H9 (cell line): ENCODE measurements around the gene GRB10. TPM values are rescaled to one million over a fixed set of nuclear protein-coding genes. Genes with fewer than 3 reads are reported as not detected.

Source experiments
- DNase-seq: peaks from one replicate; pipeline ENCODE4 v3.0.0-alpha.2; 2017
- H2AFZ ChIP-seq: one replicate; pipeline ENCODE4 v1.6.1; 2013; ENCODE audit warnings: mild to moderate bottlenecking, low read length, control low read depth, moderate library complexity
- H2AK5ac ChIP-seq: 2 replicates; pipeline ENCODE4 v1.6.1; 2013; ENCODE audit warnings: low read length, control low read depth, mixed read lengths; ENCODE audit not compliant: insufficient read length
- H2BK120ac ChIP-seq: one replicate; pipeline ENCODE4 v1.6.1; 2013; ENCODE audit warnings: low read depth, mild to moderate bottlenecking, low read length, control low read depth, inconsistent platforms; ENCODE audit not compliant: poor library complexity, severe bottlenecking
- H2BK12ac ChIP-seq: 2 replicates; pipeline ENCODE4 v1.6.1; 2013; ENCODE audit warnings: low read length, control low read depth, mixed read lengths, low read depth; ENCODE audit not compliant: insufficient read length
- H2BK15ac ChIP-seq: 2 replicates; pipeline ENCODE4 v1.6.1; 2013; ENCODE audit warnings: low read depth, low read length, control low read depth
- H2BK20ac ChIP-seq: one replicate; pipeline ENCODE4 v1.6.1; 2013; ENCODE audit warnings: low read depth, mild to moderate bottlenecking, low read length, control low read depth, inconsistent platforms; ENCODE audit not compliant: poor library complexity, severe bottlenecking
- H2BK5ac ChIP-seq: 2 replicates; pipeline ENCODE4 v1.6.1; 2013; ENCODE audit warnings: low read length, control low read depth, mixed read lengths; ENCODE audit not compliant: insufficient read length
- H3K14ac ChIP-seq: 2 replicates; pipeline ENCODE4 v1.6.1; 2013; ENCODE audit warnings: low read length, control low read depth; ENCODE audit not compliant: insufficient read depth
- H3K18ac ChIP-seq: 2 replicates; pipeline ENCODE4 v1.6.1; 2013; ENCODE audit warnings: low read depth, mild to moderate bottlenecking, mixed read lengths, low read length, control low read depth; ENCODE audit not compliant: insufficient read length
- H3K23ac ChIP-seq: 2 replicates; pipeline ENCODE4 v1.6.1; 2013; ENCODE audit warnings: low read length, control low read depth, mixed read lengths, low read depth; ENCODE audit not compliant: insufficient read length
- H3K23me2 ChIP-seq: 2 replicates; pipeline ENCODE4 v1.6.1; 2013; ENCODE audit warnings: low read depth, mild to moderate bottlenecking, mixed read lengths, low read length, control low read depth; ENCODE audit not compliant: insufficient read length, poor library complexity, severe bottlenecking
- H3K27ac ChIP-seq: 2 replicates; pipeline ENCODE4 v1.5.1; 2013; ENCODE audit warnings: low read length, control low read depth, mixed read lengths, low read depth; ENCODE audit not compliant: insufficient read length
- H3K27me3 ChIP-seq: 2 replicates; pipeline ENCODE4 v1.6.1; 2013; ENCODE audit warnings: low read length, control low read depth, inconsistent platforms; ENCODE audit not compliant: insufficient read depth
- H3K4ac ChIP-seq: 2 replicates; pipeline ENCODE4 v1.6.1; 2013; ENCODE audit warnings: low read depth, mild to moderate bottlenecking, control low read depth, inconsistent platforms, low read length, moderate library complexity
- H3K4me1 ChIP-seq: 2 replicates; pipeline ENCODE4 v1.6.1; 2013; ENCODE audit warnings: low read length, control low read depth, inconsistent platforms; ENCODE audit not compliant: insufficient read depth
- H3K4me2 ChIP-seq: 2 replicates; pipeline ENCODE4 v1.6.1; 2013; ENCODE audit warnings: low read length, control low read depth, mixed read lengths; ENCODE audit not compliant: insufficient read length, insufficient read depth
- H3K56ac ChIP-seq: 2 replicates; pipeline ENCODE4 v1.6.1; 2013; ENCODE audit warnings: low read depth, mild to moderate bottlenecking, mixed read lengths, low read length, control low read depth; ENCODE audit not compliant: insufficient read length
- H3K79me1 ChIP-seq: 2 replicates; pipeline ENCODE4 v1.6.1; 2013; ENCODE audit warnings: low read depth, mild to moderate bottlenecking, moderate library complexity, low read length, control low read depth, inconsistent platforms; ENCODE audit not compliant: insufficient read depth, poor library complexity, severe bottlenecking
- H3K79me2 ChIP-seq: 2 replicates; pipeline ENCODE4 v1.6.1; 2013; ENCODE audit warnings: low read length, control low read depth, inconsistent platforms; ENCODE audit not compliant: insufficient read depth
- H3K9ac ChIP-seq: 2 replicates; pipeline ENCODE4 v1.6.1; 2013; ENCODE audit warnings: low read length, control low read depth, mixed read lengths; ENCODE audit not compliant: insufficient read length; ENCODE audit errors: extremely low read depth
- H3K9me3 ChIP-seq: one replicate; pipeline ENCODE4 v1.6.1; 2013; ENCODE audit warnings: low read depth, low read length, inconsistent platforms; ENCODE audit not compliant: control insufficient read depth
- H3T11ph ChIP-seq: one replicate; pipeline ENCODE4 v1.6.1; 2013; ENCODE audit warnings: mild to moderate bottlenecking, low read length, control low read depth, inconsistent platforms
- H4K20me1 ChIP-seq: one replicate; pipeline ENCODE4 v1.6.1; 2013; ENCODE audit not compliant: control insufficient read depth, insufficient read length, insufficient read depth
- H4K5ac ChIP-seq: 2 replicates; pipeline ENCODE4 v1.6.1; 2013; ENCODE audit warnings: low read depth, mild to moderate bottlenecking, mixed read lengths, low read length, control low read depth; ENCODE audit not compliant: insufficient read length
- H4K8ac ChIP-seq: replicated peaks from 2 replicates; pipeline ENCODE4 v1.6.1; 2013; ENCODE audit warnings: low read length, control low read depth, mixed read lengths, low read depth; ENCODE audit not compliant: insufficient read length
- H4K91ac ChIP-seq: 2 replicates; pipeline ENCODE4 v1.6.1; 2013; ENCODE audit warnings: low read depth, mild to moderate bottlenecking, moderate library complexity, mixed read lengths, low read length, control low read depth; ENCODE audit not compliant: insufficient read length
- H3K27ac Mint-ChIP-seq, 3 experiments: 2 replicates in 2 of 3; 3 replicates in 1 of 3; pipeline ENCODE4 v1.8.0; 2020 to 2021; ENCODE audit warnings: mixed read lengths in 3 of 3, mild to moderate bottlenecking in 1 of 3, moderate library complexity in 1 of 3
- H3K27me3 Mint-ChIP-seq: 2 replicates; pipeline ENCODE4 v1.8.0; 2021; ENCODE audit warnings: low read depth, mild to moderate bottlenecking, moderate library complexity, mixed read lengths
- H3K36me3 Mint-ChIP-seq, 3 experiments: 2 replicates in 2 of 3; 3 replicates in 1 of 3; pipeline ENCODE4 v1.8.0; 2020 to 2021; ENCODE audit warnings: low read depth in 3 of 3, mixed read lengths in 3 of 3; ENCODE audit not compliant: insufficient read depth in 1 of 3
- H3K4me1 Mint-ChIP-seq, 2 experiments: 2 replicates each; pipeline ENCODE4 v1.8.0; 2020; ENCODE audit warnings: mixed read lengths in 2 of 2
- H3K4me3 Mint-ChIP-seq, 2 experiments: 2 replicates in 1 of 2; 3 replicates in 1 of 2; pipeline ENCODE4 v1.8.0; 2020 to 2021; ENCODE audit warnings: mild to moderate bottlenecking in 2 of 2, mixed read lengths in 2 of 2, moderate library complexity in 1 of 2
- H3K9me3 Mint-ChIP-seq, 2 experiments: 2 replicates in 1 of 2; 3 replicates in 1 of 2; pipeline ENCODE4 v1.8.0; 2020; ENCODE audit warnings: mild to moderate bottlenecking in 2 of 2, mixed read lengths in 2 of 2, moderate library complexity in 1 of 2
- CTCF ChIP-seq: fragments of 200-600 bp; sonication (generic); conservative IDR thresholded peaks from 3 replicates; pipeline ENCODE4 v1.8.0; 2021; ENCODE audit warnings: antibody characterized with exemption, mild to moderate bottlenecking
- WGBS: extraction: QIAGEN DNeasy Blood & Tissue Kit; methylation state at CpG from one replicate; pipeline ENCODE4 v1.1.7; 2013; ENCODE audit warnings: missing lambda C conversion rate, low lambda C conversion rate, mixed read lengths; ENCODE audit not compliant: insufficient read length; ENCODE audit errors: extremely low coverage; 5-methylcytosine and 5-hydroxymethylcytosine counted together
- total RNA-seq: library from RNA; stranded (reverse); gene quantifications from 2 replicates; pipeline ENCODE4 v1.2.1, GENCODE V29; 2021

GRB10 gene
- total RNA-seq, 1 experiment from 2014 or later = 108 TPM

GRCh38 chr7:50697748-50698147 is 84.9 kb downstream of the GRB10 start:
- TF ChIP-seq CTCF = no peak

More at GRCh38 chr7:50697748-50698147, 84.9 kb downstream of the GRB10 start:
- H3K9ac ChIP-seq = no peak overlapping the region
- H3K18ac ChIP-seq = no peak overlapping the region
- Mint-ChIP-seq H3K4me3 (no peak overlapping the region), H3K27ac (no peak overlapping the region), H3K9me3 (peaks cover 0 to 2% of the 10 kb centered on the region in 2 experiments; a peak in 2 of 5 replicates), H3K27me3 (no peaks in the 10 kb centered on the region), H3K4me1 (peaks cover 15 to 18% of the 10 kb centered on the region in 2 experiments), H3K36me3 (peaks cover 16 to 33% (median 22%) of the 10 kb centered on the region in 3 experiments; a peak in 6 of 7 replicates)
- no peak overlapping the region for H4K5ac ChIP-seq
- no peak overlapping the region for H2BK15ac ChIP-seq
- no peaks in the 10 kb centered on the region for H4K20me1 ChIP-seq
- 0 out of 2 replicates have a peak, but pooled peaks cover under 1% of the 10 kb centered on the region for H3K79me2 ChIP-seq
- H3T11ph ChIP-seq = no peak overlapping the region
- H3K4ac ChIP-seq = no peak overlapping the region
- no peak overlapping the region for H3K14ac ChIP-seq
- H3K27me3 ChIP-seq = no peaks in the 10 kb centered on the region; the same call in 1 of the 2 replicates
- H3K4me2 ChIP-seq = no peak overlapping the region
- no peaks in the 10 kb centered on the region; the same call in 1 of the 2 replicates for H3K4me1 ChIP-seq
- H2BK120ac ChIP-seq = no peak overlapping the region
- H2AFZ ChIP-seq = no peak overlapping the region
- DNase-seq = no peak
- H3K79me1 ChIP-seq = no peaks in the 10 kb centered on the region
- H2BK20ac ChIP-seq = no peak overlapping the region
- H3K27ac ChIP-seq = no peak overlapping the region
- H2AK5ac ChIP-seq = no peak overlapping the region
- no peaks in the 10 kb centered on the region for H3K9me3 ChIP-seq
- no peak overlapping the region for H2BK12ac ChIP-seq
- no peak overlapping the region for H4K8ac ChIP-seq
- no peak overlapping the region for H4K91ac ChIP-seq
- no peak overlapping the region for H3K56ac ChIP-seq
- H3K23me2 ChIP-seq = no peaks in the 10 kb centered on the region
- no peak overlapping the region for H2BK5ac ChIP-seq
- no peak overlapping the region for H3K23ac ChIP-seq
- WGBS = no CpG with 5 or more reads among the region's 1 CpG
